Endothelial cell of umbilical vein (primary cell): ENCODE measurements around the gene BORCS5. TPM values are rescaled to one million over a fixed set of nuclear protein-coding genes. Genes with fewer than 3 reads are reported as not detected.

Experiments
- BruUV-seq: library from RNA; stranded (reverse); fragments of 400-500 nt; replicated peaks from 2 replicates; lab custom pipeline; 2021; lab: Mats Ljungman, UMichigan
- CTCF ChIA-PET: fragments of 300-600, 350-600 bp; sonication (Branson Sonifier 250); formaldehyde crosslinking; loops from one replicate; lab custom pipeline; 2021; ENCODE audit warnings: antibody characterized with exemption, inconsistent platforms; lab: Charles Lee
- POLR2A ChIA-PET: fragments of 300-600, 350-600 bp; sonication (Branson Sonifier 250); formaldehyde crosslinking; loops from one replicate; lab custom pipeline; 2021; ENCODE audit warnings: antibody characterized with exemption, inconsistent platforms; lab: Charles Lee
- DNase-seq: peaks from one replicate; pipeline ENCODE4 v3.0.0-alpha.2; 2011; ENCODE audit warnings: low read depth, low spot score
- FAIRE-seq: peaks from 2 replicates; lab custom pipeline; 2011; peaks lifted over from hg19 to GRCh38; lab: Jason Lieb, UNC
- H2AFZ ChIP-seq: 2 replicates; pipeline ENCODE4 v1.6.0; 2012; ENCODE audit warnings: low read depth, low read length, control low read depth, inconsistent platforms
- H3K27ac ChIP-seq: 2 replicates; pipeline ENCODE4 v1.5.1; 2011; ENCODE audit warnings: low read depth, mild to moderate bottlenecking, control low read depth, low read length, moderate library complexity; ENCODE audit not compliant: insufficient read depth
- H3K27me3 ChIP-seq, 2 experiments: 2 replicates each; pipeline versions ENCODE4 v1.6.0 to v1.6.1; 2011; ENCODE audit warnings: low read length in 2 of 2, mixed read lengths in 1 of 2; ENCODE audit not compliant: control insufficient read depth in 2 of 2, insufficient read depth in 2 of 2
- H3K36me3 ChIP-seq, 2 experiments: 2 replicates in 1 of 2; 3 replicates in 1 of 2; pipeline ENCODE4 v1.5.1; 2011; ENCODE audit warnings: low read length in 2 of 2, mild to moderate bottlenecking in 1 of 2, moderate library complexity in 1 of 2; ENCODE audit not compliant: control insufficient read depth in 2 of 2, insufficient read depth in 2 of 2; ENCODE audit errors: extremely low read depth in 1 of 2
- H3K4me1 ChIP-seq: 3 replicates; pipeline ENCODE4 v1.5.1; 2011; ENCODE audit warnings: mild to moderate bottlenecking, low read length; ENCODE audit not compliant: control insufficient read depth, insufficient read depth; ENCODE audit errors: extremely low read depth
- H3K4me2 ChIP-seq: 2 replicates; pipeline ENCODE4 v1.6.1; 2011; ENCODE audit warnings: low read length, control low read depth, mixed read lengths; ENCODE audit not compliant: insufficient read depth
- H3K4me3 ChIP-seq, 3 experiments: fragments of 200-600 bp in 1 of 3; sonication (generic), shearing (Covaris generic) in 1 of 3; replicated peaks in 1 of 3; 2 replicates each; pipeline ENCODE4 v1.5.1; 2011 to 2016; ENCODE audit warnings: control low read depth in 3 of 3, low read length in 3 of 3, mild to moderate bottlenecking in 2 of 3, inconsistent platforms in 1 of 3, low read depth in 1 of 3, moderate library complexity in 1 of 3; ENCODE audit not compliant: insufficient read depth in 1 of 3
- H3K79me2 ChIP-seq: 2 replicates; pipeline ENCODE4 v1.6.0; 2012; ENCODE audit warnings: low read length, inconsistent platforms; ENCODE audit not compliant: control insufficient read depth, insufficient read depth
- H3K9ac ChIP-seq: replicated peaks from 2 replicates; pipeline ENCODE3; 2011; ENCODE audit warnings: low read length, control low read depth; ENCODE audit not compliant: insufficient read depth; ENCODE audit errors: extremely low read depth
- H3K9me1 ChIP-seq: replicated peaks from 3 replicates; pipeline ENCODE4 v1.6.0; 2011; ENCODE audit warnings: mild to moderate bottlenecking, low read length; ENCODE audit not compliant: control insufficient read depth, insufficient read depth; ENCODE audit errors: extremely low read depth
- H3K9me3 ChIP-seq: replicated peaks from 2 replicates; pipeline ENCODE4 v1.5.1; 2012; ENCODE audit warnings: low read length, inconsistent platforms; ENCODE audit not compliant: control insufficient read depth, insufficient read depth
- H4K20me1 ChIP-seq: replicated peaks from 2 replicates; pipeline ENCODE3; 2011; ENCODE audit warnings: mild to moderate bottlenecking, low read length; ENCODE audit not compliant: control insufficient read depth, insufficient read depth; ENCODE audit errors: extremely low read depth
- CTCF ChIP-seq, 2 donors: IDR thresholded peaks; 1 replicate in 1 of 2; 2 replicates in 1 of 2; pipeline ENCODE4 v1.5.1; 2011; ENCODE audit warnings: low read length in 2 of 2, mild to moderate bottlenecking in 2 of 2, moderate library complexity in 2 of 2, control low read depth in 1 of 2, inconsistent platforms in 1 of 2, low read depth in 1 of 2; ENCODE audit not compliant: insufficient read depth in 1 of 2; ENCODE audit errors: extremely low read depth in 1 of 2
- EZH2 ChIP-seq: IDR thresholded peaks from 2 replicates; pipeline ENCODE4 v1.6.1; 2012; ENCODE audit warnings: borderline replicate concordance, low read depth, mild to moderate bottlenecking, moderate library complexity, low read length, inconsistent platforms; ENCODE audit not compliant: severe bottlenecking
- FOS ChIP-seq: IDR thresholded peaks from 2 replicates; pipeline ENCODE4 v1.6.1; 2011; ENCODE audit warnings: mild to moderate bottlenecking, low read length, moderate library complexity, borderline replicate concordance; ENCODE audit not compliant: insufficient read depth
- GATA2 ChIP-seq: IDR thresholded peaks from 2 replicates; pipeline ENCODE4 v1.7.0; 2011; ENCODE audit warnings: low read depth, mild to moderate bottlenecking, moderate library complexity, mixed read lengths, low read length; ENCODE audit not compliant: insufficient read length, insufficient read depth
- JUN ChIP-seq: IDR thresholded peaks from 2 replicates; pipeline ENCODE4 v1.6.1; 2011; ENCODE audit warnings: borderline replicate concordance, low read depth; ENCODE audit not compliant: insufficient read length, insufficient read depth
- MAX ChIP-seq: IDR thresholded peaks from 2 replicates; pipeline ENCODE4 v1.6.1; 2011; ENCODE audit not compliant: insufficient read depth, insufficient read length
- MYC ChIP-seq: IDR thresholded peaks from one replicate; pipeline ENCODE4 v1.6.1; 2011; ENCODE audit warnings: mild to moderate bottlenecking, low read depth, low read length
- POLR2A ChIP-seq: IDR thresholded peaks from 2 replicates; pipeline ENCODE4 v1.6.1; 2012; ENCODE audit warnings: low read depth, mild to moderate bottlenecking, control low read depth, low read length
- POLR2AphosphoS5 ChIP-seq: IDR thresholded peaks from 2 replicates; pipeline ENCODE4 v1.6.1; 2012; ENCODE audit warnings: low read depth, mild to moderate bottlenecking, control low read depth, low read length, moderate library complexity; ENCODE audit not compliant: insufficient read depth
- dilution Hi-C: fragments of 300-500 bp; cut with MboI; formaldehyde crosslinking; loops from one replicate; pipeline ENCODE4 v1.15.0; 2019; ENCODE audit warnings: low sequenced_read_pairs; ENCODE audit not compliant: extremely low pct_ligation_motif_present
- intact Hi-C: fragments of 100-400 bp; cut with micrococcal nuclease; formaldehyde crosslinking; loops from one replicate; pipeline ENCODE4 v1.10.0; 2022
- polyA plus RNA-seq, 4 experiments: library from polyadenylated mRNA; depleted of rRNA in 3 of 4; stranded (reverse) in 3 of 4; unstranded in 1 of 4; fragments of >200 nt; gene quantifications; 2 replicates each; pipeline versions ENCODE4 v1.2.1 to v1.2.3, GENCODE V29; 2011 to 2012; ENCODE audit warnings: missing spikeins in 1 of 4
- total RNA-seq: library from RNA; stranded (reverse); gene quantifications from 2 replicates; pipeline ENCODE4 v1.2.3, GENCODE V29; 2021

The BORCS5 gene
- total and polyA plus RNA-seq, 2 donors (not counting 3 experiments of a cell fraction or from before 2014, with no cell fraction given): 8.3 to 10.5 TPM

GRCh38 chr12:12353276-12353675 lies 3.6 kb upstream of the BORCS5 start:
- POLR2A ChIA-PET: no interaction called here
- no peaks in the 10 kb centered on the region for H4K20me1 ChIP-seq
- H2AFZ ChIP-seq: no peak overlapping the region
- no peaks in the 10 kb centered on the region for H3K9me3 ChIP-seq
- BruUV-seq: no TSS peak
- no peaks in the 10 kb centered on the region for H3K9me1 ChIP-seq
- no peaks in the 10 kb centered on the region for H3K79me2 ChIP-seq
- intact Hi-C loops: no loop called here
- H3K4me3 ChIP-seq: no peak overlapping the region
- H3K36me3 ChIP-seq: no peaks in the 10 kb centered on the region
- no peak overlapping the region for H3K27ac ChIP-seq
- TF ChIP-seq FOS (no peak), POLR2AphosphoS5 (no peak), POLR2A (no peak), EZH2 (no peak), GATA2 (no peak), MYC (no peak), MAX (no peak), JUN (no peak), CTCF (IDR thresholded peaks at IDR 0.05; ENCODE audit: extremely low read depth in 1 of 2, insufficient read depth in 1 of 2, low read depth in 1 of 2, low read length in 2 of 2) (no peak)
- CTCF ChIA-PET: no interaction called here
- H3K4me1 ChIP-seq: peaks cover 14% of the 10 kb centered on the region
- DNase-seq: no peak
- no peak overlapping the region for H3K4me2 ChIP-seq
- no peaks in the 10 kb centered on the region for H3K27me3 ChIP-seq
- H3K9ac ChIP-seq: no peak overlapping the region
- no peak for FAIRE-seq
- dilution Hi-C loops: no loop called here
